Gastrocnemius medialis (tissue), 4 donors: ENCODE measurements around the gene GIMD1.

ENCODE experiments used
- POLR2A ChIP-seq, 2 donors: fragments of 450-650 bp; IDR thresholded peaks; one replicate each; pipeline ENCODE4 v1.6.1; 2017; ENCODE audit warnings: antibody characterized with exemption in 2 of 2, mild to moderate bottlenecking in 2 of 2, moderate library complexity in 2 of 2
- TF ChIP-seq, protein P1 (sequence below), 5 experiments: fragments of 450-650 bp in 3 of 5; fragments of 200-600 bp in 2 of 5; sonication (generic) in 2 of 5; IDR thresholded peaks in 4 of 5; conservative IDR thresholded peaks in 1 of 5; 1 replicate in 4 of 5; 2 replicates in 1 of 5; pipeline ENCODE4 v1.5.1; 2016 to 2019; ENCODE audit warnings: antibody characterized with exemption in 5 of 5, mild to moderate bottlenecking in 3 of 5, moderate library complexity in 3 of 5

DNA sequence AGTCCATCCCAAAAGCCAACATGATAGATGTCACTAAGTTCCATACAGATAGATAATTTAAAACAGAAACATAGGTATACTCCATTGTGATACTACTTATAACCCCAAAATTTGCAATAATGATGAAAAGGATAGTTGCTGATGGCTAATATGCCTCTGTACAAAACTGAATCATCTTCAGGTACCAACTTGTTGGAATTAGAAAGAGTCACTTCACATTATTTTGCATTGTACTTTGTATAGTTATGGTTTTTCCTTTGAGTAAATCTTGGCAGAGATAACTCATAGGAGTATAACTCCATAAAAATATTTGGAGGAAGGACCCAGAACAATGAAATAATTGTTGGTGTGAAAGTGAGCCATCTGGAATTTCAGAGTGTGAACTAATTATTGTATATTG lies 17.6 kb downstream of the GIMD1 start:
- TF ChIP-seq, protein P1, sequence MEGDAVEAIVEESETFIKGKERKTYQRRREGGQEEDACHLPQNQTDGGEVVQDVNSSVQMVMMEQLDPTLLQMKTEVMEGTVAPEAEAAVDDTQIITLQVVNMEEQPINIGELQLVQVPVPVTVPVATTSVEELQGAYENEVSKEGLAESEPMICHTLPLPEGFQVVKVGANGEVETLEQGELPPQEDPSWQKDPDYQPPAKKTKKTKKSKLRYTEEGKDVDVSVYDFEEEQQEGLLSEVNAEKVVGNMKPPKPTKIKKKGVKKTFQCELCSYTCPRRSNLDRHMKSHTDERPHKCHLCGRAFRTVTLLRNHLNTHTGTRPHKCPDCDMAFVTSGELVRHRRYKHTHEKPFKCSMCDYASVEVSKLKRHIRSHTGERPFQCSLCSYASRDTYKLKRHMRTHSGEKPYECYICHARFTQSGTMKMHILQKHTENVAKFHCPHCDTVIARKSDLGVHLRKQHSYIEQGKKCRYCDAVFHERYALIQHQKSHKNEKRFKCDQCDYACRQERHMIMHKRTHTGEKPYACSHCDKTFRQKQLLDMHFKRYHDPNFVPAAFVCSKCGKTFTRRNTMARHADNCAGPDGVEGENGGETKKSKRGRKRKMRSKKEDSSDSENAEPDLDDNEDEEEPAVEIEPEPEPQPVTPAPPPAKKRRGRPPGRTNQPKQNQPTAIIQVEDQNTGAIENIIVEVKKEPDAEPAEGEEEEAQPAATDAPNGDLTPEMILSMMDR (IDR thresholded peaks at IDR 0.05 in 4 of 5, conservative IDR thresholded peaks at IDR 0.05 in 1 of 5), result no peak
- TF ChIP-seq POLR2A (IDR thresholded peaks at IDR 0.05), result no peak
